ENCODE results near the gene ATR. TPM values are rescaled to one million over a fixed set of nuclear protein-coding genes. Genes with fewer than 3 reads are reported as not detected.

The ATR gene
- total and polyA plus RNA-seq, 9 of the 15 experiments (the other 6 are each of a cell fraction or from before 2014, with no cell fraction given) = 18.0 to 37.8 (median 23.2) TPM

DNA sequence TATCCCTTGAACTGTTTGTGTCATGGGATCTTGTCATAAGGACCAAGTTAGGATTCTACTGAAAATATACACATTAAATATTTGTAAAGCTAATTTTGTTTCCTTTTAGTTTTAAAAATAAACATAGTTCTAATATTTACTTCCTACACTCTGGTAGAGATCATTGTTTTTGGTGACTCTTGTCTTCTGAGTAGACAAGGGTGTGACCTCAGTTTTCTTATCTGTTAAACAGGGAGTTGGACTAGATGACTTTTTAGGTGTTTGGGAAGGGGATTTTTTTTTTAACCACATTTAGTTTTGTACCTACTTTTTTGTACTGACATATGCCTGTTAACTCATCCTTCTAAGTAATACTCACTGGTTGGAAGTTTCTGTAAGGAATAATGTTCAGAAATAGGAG lies 48.4 kb upstream of the ATR start:
- POLR2A ChIA-PET = interaction anchor here (1.3 kb wide), 1 partner anchor 8 kb away, joined by 8 read pairs; no protein-coding TSS in a partner anchor
- Histone ChIP-seq H3K27me3 (ENCODE audit: control insufficient read depth in 2 of 2, insufficient read depth in 2 of 2, low read length in 2 of 2) (no peaks in the 10 kb centered on the region), H2AFZ (ENCODE audit: low read depth, low read length) (no peak overlapping the region; the same call in 1 of the 2 replicates), H3K79me2 (ENCODE audit: control insufficient read depth, insufficient read depth, low read length) (no peaks in the 10 kb centered on the region), H3K9ac (ENCODE audit: insufficient read depth in 1 of 2, low read depth in 2 of 2, low read length in 2 of 2) (no peak overlapping the region), H3K27ac (ENCODE audit: extremely low read depth, low read depth, low read length) (peak overlapping the region; percentile 22; the same call in 1 of the 3 replicates), H3K4me3 (no peak overlapping the region), H3K4me2 (ENCODE audit: insufficient read depth, low read length) (no peak overlapping the region), H3K9me1 (ENCODE audit: control insufficient read depth, insufficient read depth, low read length) (no peaks in the 10 kb centered on the region), H3K4me1 (replicated peaks in 1 of 2; ENCODE audit: control insufficient read depth in 2 of 2, insufficient read depth in 2 of 2, low read length in 2 of 2) (peaks cover 3 to 10% of the 10 kb centered on the region in 2 experiments; a peak in 3 of 5 replicates), H4K20me1 (replicated peaks; ENCODE audit: control insufficient read depth, insufficient read depth, low read length) (no peaks in the 10 kb centered on the region), H3K36me3 (ENCODE audit: control insufficient read depth, insufficient read depth, low read length) (no peaks in the 10 kb centered on the region), H3K9me3 (replicated peaks; ENCODE audit: control insufficient read depth, insufficient read depth, low read depth, low read length) (no peaks in the 10 kb centered on the region)
- FAIRE-seq = peak; percentile 74
- intact Hi-C loops (cut with micrococcal nuclease) (no loop called here), in situ Hi-C loops (cut with MboI) (no loop called here)
- BruUV-seq (replicated peaks) = no TSS peak
- peak; percentile 80 for ATAC-seq
- DNase-seq (ENCODE audit: extremely low read depth in 1 of 4, low spot score in 3 of 4) = peak in 2 of 4 experiments; percentile 15 to 20
- CTCF ChIA-PET (ENCODE audit: low intra/inter-chr PET ratio) = no interaction called here
- TF ChIP-seq ZFP30 (CRISPR knock-in tag; IDR thresholded peaks at IDR 0.05; ENCODE audit: borderline replicate concordance) (no peak), ZNF324 (CRISPR knock-in tag; IDR thresholded peaks at IDR 0.05) (no peak), ZC3H11A (IDR thresholded peaks at IDR 0.05; ENCODE audit: low read depth, low read length) (no peak), HEY1 (CRISPR knock-in tag; IDR thresholded peaks at IDR 0.05; ENCODE audit: borderline replicate concordance) (no peak), PHF20 (IDR thresholded peaks at IDR 0.05; ENCODE audit: partially characterized antibody) (no peak), CSDE1 (IDR thresholded peaks at IDR 0.05) (no peak), ZNF224 (CRISPR knock-in tag; IDR thresholded peaks at IDR 0.05) (no peak), TAF7 (tag; IDR thresholded peaks at IDR 0.05) (no peak), HNRNPUL1 (IDR thresholded peaks at IDR 0.05; ENCODE audit: low read length) (no peak), PTBP1 (IDR thresholded peaks at IDR 0.05; ENCODE audit: low read depth, low read length) (no peak), GABPB2 (CRISPR knock-in tag; conservative IDR thresholded peaks at IDR 0.05) (no peak)
- TF ChIP-seq, protein P1, sequence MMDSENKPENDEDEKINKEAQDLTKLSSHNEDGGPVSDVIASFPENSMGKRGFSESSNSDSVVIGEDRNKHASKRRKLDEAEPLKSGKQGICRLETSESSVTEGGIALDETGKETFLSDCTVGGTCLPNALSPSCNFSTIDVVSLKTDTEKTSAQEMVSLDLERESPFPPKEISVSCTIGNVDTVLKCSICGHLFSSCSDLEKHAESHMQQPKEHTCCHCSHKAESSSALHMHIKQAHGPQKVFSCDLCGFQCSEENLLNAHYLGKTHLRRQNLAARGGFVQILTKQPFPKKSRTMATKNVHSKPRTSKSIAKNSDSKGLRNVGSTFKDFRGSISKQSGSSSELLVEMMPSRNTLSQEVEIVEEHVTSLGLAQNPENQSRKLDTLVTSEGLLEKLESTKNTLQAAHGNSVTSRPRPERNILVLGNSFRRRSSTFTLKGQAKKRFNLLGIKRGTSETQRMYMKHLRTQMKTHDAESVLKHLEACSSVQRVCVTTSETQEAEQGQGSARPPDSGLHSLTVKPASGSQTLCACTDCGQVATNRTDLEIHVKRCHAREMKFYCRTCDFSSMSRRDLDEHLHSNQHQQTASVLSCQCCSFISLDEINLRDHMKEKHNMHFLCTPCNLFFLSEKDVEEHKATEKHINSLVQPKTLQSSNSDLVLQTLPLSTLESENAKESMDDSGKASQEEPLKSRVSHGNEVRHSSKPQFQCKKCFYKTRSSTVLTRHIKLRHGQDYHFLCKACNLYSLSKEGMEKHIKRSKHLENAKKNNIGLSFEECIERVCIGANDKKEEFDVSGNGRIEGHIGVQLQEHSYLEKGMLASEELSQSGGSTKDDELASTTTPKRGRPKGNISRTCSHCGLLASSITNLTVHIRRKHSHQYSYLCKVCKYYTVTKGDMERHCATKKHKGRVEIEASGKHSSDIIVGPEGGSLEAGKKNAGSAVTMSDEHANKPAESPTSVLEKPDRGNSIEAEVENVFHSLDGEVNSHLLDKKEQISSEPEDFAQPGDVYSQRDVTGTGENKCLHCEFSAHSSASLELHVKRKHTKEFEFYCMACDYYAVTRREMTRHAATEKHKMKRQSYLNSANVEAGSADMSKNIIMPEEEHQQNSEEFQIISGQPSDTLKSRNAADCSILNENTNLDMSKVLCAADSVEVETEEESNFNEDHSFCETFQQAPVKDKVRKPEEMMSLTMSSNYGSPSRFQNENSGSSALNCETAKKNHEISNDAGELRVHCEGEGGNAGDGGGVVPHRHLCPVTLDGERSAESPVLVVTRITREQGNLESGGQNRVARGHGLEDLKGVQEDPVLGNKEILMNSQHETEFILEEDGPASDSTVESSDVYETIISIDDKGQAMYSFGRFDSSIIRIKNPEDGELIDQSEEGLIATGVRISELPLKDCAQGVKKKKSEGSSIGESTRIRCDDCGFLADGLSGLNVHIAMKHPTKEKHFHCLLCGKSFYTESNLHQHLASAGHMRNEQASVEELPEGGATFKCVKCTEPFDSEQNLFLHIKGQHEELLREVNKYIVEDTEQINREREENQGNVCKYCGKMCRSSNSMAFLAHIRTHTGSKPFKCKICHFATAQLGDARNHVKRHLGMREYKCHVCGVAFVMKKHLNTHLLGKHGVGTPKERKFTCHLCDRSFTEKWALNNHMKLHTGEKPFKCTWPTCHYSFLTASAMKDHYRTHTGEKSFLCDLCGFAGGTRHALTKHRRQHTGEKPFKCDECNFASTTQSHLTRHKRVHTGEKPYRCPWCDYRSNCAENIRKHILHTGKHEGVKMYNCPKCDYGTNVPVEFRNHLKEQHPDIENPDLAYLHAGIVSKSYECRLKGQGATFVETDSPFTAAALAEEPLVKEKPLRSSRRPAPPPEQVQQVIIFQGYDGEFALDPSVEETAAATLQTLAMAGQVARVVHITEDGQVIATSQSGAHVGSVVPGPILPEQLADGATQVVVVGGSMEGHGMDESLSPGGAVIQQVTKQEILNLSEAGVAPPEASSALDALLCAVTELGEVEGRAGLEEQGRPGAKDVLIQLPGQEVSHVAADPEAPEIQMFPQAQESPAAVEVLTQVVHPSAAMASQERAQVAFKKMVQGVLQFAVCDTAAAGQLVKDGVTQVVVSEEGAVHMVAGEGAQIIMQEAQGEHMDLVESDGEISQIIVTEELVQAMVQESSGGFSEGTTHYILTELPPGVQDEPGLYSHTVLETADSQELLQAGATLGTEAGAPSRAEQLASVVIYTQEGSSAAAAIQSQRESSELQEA (IDR thresholded peaks at IDR 0.05; ENCODE audit: low read depth) = no peak
- TF ChIP-seq, protein P2, sequence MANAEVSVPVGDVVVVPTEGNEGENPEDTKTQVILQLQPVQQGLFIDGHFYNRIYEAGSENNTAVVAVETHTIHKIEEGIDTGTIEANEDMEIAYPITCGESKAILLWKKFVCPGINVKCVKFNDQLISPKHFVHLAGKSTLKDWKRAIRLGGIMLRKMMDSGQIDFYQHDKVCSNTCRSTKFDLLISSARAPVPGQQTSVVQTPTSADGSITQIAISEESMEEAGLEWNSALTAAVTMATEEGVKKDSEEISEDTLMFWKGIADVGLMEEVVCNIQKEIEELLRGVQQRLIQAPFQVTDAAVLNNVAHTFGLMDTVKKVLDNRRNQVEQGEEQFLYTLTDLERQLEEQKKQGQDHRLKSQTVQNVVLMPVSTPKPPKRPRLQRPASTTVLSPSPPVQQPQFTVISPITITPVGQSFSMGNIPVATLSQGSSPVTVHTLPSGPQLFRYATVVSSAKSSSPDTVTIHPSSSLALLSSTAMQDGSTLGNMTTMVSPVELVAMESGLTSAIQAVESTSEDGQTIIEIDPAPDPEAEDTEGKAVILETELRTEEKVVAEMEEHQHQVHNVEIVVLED (CRISPR knock-in tag; IDR thresholded peaks at IDR 0.05) = no peak
- TF ChIP-seq, protein P3, sequence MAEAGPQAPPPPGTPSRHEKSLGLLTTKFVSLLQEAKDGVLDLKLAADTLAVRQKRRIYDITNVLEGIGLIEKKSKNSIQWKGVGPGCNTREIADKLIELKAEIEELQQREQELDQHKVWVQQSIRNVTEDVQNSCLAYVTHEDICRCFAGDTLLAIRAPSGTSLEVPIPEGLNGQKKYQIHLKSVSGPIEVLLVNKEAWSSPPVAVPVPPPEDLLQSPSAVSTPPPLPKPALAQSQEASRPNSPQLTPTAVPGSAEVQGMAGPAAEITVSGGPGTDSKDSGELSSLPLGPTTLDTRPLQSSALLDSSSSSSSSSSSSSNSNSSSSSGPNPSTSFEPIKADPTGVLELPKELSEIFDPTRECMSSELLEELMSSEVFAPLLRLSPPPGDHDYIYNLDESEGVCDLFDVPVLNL (CRISPR knock-in tag; IDR thresholded peaks at IDR 0.05; ENCODE audit: low read depth) = no peak
